Ovary (tissue), 3 donors: ENCODE measurements around the gene UNKL.
A peak's percentile ranks its signal among the peaks of the same experiment; 100 is the strongest.

Experiments used
- CTCF ChIP-seq, 3 donors: fragments of 450-650 bp in 2 of 3; fragments of 200-600 bp in 1 of 3; IDR thresholded peaks; one replicate each; pipeline versions ENCODE4 v1.5.1 to v1.8.0; 2016 to 2022; ENCODE audit warnings: antibody characterized with exemption in 3 of 3, mild to moderate bottlenecking in 1 of 3
- POLR2A ChIP-seq: fragments of 450-650 bp; IDR thresholded peaks from one replicate; pipeline ENCODE4 v1.6.1; 2017; ENCODE audit warnings: antibody characterized with exemption, mild to moderate bottlenecking, moderate library complexity
- donor health status: DM: no; HTN: no; CAD: no.

- TF ChIP-seq CTCF (IDR thresholded peaks at IDR 0.05) (no peak), POLR2A (peak; percentile 55)
Observed at GRCh38 chr16:1351582-1352362, 62.7 kb downstream of the UNKL start, which contains the start of the genes GNPTG and TSR3.
